Epidermal melanocyte (primary cell): Measurements from ENCODE around the gene CCT6B.
"Not testable (repeated sequence)": the region's sequence is repeated elsewhere in the genome, so short reads cannot be mapped to it uniquely, and the experiment has no call there.

Experiments
- DNase-seq: peaks from one replicate; pipeline ENCODE4 v3.0.0; 2011; ENCODE audit warnings: low spot score; ENCODE audit not compliant: insufficient read length

Gene CCT6B

DNA sequence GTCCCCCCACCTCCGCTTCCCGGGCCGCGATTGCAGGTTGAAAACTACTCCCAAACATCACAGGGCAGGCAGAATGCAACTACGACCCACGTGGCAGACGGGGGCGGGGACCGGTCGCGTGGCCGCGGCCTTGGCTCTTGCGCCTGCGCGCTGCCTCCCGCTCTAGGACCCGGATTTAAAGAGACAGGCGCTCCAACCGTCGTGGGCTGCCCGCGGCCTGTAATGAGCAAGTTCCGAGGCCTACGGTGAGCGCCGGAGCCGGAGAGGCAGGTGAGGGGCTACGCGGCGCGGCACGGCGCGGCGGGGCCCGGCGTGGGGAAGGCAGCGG, 19.1 kb upstream of the CCT6B start, which contains the start of gene LIG3:
TSS of gene LIG3 (plus strand) at position 160 of the 328 bp plus-strand sequence. CDS start 2,494 bp downstream, outside the sequence.
- peak; percentile 91 for DNase-seq

DNA sequence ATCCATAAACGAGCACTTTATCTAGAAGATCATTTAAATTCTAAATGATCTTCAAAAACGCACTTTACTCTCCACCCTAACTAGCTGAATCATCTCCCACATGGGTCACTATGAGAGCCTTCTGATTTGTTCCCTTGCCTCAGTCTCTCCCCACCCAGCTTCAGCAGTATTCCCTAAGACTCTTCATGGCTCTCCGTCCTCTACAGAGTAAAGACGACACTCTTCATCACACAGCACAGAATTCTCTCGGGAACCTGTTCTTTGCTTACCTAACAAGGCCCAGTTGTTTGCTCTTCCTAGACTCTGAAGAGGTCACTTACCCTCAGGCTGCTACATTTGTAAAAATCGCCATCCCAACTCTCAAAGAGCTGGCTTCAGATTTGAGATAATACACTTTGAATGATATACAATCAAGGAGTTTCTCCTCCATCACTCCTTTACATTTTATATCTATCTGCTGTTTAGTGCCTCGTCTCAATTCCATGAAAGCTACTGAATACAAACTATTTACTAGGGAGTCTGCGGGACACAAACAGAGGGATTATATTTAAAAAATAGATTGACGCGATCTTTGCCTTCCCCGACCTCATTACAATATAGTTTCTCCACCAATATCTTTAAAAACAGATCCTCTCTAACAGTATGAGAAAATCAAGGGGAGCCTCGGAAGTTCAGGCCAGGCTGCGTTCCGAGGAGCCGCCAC, 18.5 kb upstream of the CCT6B start:
- no peak for DNase-seq

GRCh38 chr17:34979153-34979552, 17.9 kb upstream of the CCT6B start:
- DNase-seq = no peak

DNA sequence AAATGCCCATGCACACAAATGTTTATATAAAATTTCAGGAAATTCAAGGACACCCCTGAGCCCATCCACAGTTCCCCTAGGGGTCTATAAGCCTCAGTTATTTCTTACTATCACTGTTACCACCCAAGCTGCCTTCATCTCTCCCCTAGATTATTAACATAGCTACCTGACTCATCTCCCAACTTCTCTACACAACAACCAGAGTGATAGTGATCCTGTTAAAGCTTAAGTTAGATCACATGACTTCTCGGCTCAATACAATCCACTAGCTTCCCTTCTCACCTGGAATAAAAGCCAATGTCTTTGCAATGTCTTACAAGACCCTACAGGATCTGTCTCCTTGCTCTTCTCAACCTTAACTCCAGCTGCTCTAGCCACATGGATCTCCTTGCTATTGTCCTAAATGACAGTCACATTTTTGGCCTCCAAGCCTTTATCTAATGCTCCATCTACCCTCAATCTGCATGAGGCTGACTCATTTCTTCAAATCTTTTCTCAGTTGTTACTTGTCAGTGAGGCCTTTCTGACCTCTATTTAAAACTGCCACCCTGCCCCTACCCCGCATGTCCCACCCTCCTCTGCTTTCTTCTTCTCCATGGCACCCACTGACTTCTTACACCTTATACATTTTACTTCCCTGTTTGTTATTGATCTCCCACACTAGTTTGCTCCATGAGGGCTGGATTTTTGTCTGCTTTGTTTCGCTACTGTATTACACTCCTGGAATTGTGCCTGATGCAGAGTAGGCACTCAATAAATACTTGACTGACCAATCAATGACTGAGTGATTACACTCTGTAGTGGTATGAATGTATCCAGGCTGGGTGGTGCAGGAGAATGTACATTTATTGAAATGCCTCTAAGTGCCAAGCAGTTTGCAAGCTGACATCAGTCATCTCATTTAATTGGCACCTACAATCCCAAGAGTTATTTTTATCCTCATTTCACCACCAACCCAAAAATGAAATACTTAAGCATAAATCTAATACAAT, 13.8 kb upstream of the CCT6B start:
- DNase-seq = no peak

- DNase-seq = no peak
Observed at GRCh38 chr17:34974179-34974578, 12.9 kb upstream of the CCT6B start.

DNA sequence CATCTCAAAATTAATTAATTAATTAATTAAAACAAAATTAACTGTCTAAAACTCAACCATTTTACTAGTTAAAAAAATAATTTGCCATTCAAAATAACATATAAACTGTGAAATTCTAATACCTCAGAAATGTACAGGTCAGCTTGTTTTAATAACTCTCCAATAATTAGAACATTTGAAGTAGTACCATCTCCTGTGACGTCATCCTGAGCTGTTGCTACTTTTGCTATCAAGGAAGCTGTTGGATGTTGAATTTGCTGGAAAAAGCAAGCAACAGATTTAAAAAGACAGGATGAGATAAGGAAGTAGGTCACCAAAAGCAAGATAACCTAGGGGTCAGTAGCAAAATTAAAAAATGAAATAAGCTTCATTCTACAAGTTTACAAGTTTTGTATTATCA, 2.8 kb downstream of the CCT6B start:
- DNase-seq = no peak

DNA sequence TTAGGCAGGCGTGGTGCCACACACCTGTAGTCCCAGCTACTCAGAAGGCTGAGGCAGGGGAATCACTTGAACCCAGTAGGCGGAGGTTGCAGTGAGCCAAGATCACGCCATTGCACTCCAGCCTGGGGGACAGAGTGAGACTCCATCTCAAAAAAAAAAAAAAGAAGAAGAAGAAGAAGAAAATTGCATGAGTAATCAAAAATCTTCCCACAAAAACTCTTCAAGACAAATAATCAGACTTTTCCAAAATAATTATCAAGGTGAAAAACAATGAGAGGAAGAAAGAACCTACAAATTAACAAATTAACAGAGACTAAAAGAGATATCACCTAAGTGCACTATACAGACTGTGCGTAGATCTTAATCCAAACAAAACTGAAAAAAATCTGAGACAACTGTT, 10.5 kb downstream of the CCT6B start:
- not testable (repeated sequence) for DNase-seq

DNA sequence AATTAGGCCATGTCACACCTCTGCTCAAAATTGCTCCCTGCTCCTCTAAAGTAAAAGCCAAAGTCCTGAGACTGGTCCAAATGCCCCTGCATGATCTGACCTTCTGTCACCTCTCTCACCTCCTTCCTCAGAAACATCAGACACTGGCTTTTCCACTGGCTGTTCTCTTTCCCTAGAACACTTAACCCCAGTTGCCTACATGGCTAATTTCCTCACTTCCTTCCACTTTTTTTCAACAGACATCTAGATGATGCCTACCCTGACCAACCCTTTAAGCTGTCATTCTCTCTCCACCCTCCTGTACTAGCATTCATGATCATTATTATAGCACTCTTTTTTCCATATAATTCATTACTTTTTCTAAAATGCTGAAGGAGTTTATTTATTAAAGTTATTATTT, 31.0 kb downstream of the CCT6B start:
- DNase-seq = no peak

DNA sequence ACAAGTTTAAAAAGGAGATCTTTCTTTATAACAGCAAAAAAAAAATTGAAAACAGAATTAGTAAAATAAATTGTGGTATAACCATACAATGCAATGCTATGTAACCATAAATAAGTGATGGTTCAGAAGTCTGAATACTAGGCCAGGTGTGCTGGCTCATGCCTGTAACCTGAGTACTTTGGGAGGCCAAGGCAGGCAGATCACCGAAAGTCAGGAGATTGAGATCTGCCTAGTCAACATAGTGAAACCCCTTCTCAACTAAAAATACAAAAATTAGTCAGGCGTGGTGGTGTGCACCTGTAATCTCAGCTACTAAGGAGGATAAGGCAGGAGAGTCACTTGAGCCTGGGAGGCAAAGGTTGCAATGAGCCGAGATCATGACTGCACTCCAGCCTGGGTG, 34.6 kb downstream of the CCT6B start:
- DNase-seq = no peak

- no peak for DNase-seq
Observed at GRCh38 chr17:34920676-34921075, 40.6 kb downstream of the CCT6B start.

GRCh38 chr17:34917381-34917780, 43.9 kb downstream of the CCT6B start:
- DNase-seq = no peak

- no peak for DNase-seq
Observed at GRCh38 chr17:34916120-34916519, 45.1 kb downstream of the CCT6B start.

DNA sequence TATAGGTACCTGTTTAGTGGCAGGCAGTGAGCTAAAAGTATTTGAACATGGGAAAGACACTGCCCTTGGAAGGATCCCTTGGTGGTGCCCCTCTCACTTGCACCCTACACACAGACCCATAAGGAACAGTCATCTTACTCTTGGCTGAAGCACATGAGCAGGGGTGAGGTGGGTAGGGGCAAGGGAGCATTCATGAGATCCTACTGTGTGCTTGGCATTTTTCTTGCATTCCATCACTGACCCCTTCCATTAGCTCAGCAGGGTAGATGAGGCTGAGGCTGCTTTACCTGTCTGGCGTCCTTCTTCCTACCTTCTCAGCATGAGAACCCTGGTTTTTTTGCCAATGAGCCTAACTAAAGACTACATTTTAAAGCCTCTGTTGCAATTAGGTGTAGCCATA, 48.3 kb downstream of the CCT6B start:
- DNase-seq = no peak

DNA sequence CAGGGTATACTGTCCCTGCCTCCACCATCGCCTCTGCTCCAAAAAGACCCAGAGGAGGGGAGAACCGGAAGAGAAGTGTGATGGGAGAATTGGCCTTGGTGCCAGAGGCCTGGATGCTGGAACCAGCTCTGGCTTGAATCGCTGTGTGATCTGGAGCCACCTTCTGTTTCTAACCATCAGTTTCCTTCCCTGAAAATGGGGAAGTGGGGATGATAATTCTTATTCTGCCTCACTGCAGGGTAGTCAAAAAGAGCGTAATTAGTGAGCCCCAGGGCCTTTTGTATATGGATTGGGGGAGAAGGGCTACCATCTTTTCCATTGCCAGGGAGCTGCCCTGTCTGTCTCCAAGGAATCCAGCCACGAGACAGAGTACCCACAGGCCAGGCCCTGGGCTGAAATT, 52.2 kb downstream of the CCT6B start:
- no peak for DNase-seq

GRCh38 chr17:34902831-34903547, 58.3 kb downstream of the CCT6B start:
- no peak for DNase-seq

DNA sequence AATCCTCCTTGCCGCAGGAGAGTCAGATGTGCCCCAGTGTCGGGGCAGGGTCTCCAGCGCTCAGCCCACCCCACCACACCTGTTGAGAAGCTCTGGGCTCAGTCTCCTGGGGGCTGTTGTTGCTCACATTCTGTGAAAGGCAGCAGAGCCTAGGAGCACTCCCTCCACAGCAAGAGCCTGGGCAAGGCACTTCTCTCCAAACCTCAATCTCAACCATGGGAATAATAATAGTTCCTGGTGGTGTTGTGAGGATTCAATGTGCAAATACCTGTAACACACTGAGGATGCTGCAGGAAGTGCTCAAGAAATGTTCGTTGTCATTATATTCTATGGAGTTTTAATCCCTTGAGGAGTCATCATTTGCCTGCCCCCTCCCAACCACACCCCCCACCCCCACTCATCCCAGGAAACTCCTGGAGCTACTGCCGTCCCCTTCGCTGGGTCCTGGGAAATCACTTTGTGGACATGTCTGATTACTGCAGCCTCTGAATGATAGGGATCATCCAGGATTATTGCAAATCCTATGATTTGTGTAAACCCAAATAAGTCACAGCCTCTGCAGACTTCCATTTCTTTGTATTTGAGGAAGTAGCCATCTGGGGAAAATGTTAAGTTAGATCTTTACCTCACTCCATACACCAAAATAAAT, 61.5 kb downstream of the CCT6B start:
- DNase-seq = no peak

DNA sequence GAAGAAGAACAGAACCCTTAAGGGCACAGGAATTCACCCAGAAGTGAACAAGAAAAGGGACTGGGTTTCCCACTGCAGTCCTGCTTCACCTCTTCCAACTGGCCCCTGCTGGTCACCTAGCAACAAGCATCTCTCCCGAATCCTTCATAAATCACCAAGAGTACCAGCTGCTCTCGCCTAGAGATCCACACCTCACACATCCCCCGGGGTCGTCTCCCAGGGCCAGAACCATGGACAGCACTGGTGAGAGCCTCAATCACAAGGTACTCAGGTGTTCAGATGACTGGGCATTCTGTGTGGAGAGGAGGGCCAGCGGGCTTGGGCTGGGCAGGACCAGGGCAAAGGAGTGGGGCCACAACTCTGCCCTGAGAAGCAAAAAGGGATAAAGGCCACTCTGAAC, 65.9 kb downstream of the CCT6B start:
- no peak for DNase-seq

GRCh38 chr17:34894964-34895363, 66.3 kb downstream of the CCT6B start:
- no peak for DNase-seq

DNA sequence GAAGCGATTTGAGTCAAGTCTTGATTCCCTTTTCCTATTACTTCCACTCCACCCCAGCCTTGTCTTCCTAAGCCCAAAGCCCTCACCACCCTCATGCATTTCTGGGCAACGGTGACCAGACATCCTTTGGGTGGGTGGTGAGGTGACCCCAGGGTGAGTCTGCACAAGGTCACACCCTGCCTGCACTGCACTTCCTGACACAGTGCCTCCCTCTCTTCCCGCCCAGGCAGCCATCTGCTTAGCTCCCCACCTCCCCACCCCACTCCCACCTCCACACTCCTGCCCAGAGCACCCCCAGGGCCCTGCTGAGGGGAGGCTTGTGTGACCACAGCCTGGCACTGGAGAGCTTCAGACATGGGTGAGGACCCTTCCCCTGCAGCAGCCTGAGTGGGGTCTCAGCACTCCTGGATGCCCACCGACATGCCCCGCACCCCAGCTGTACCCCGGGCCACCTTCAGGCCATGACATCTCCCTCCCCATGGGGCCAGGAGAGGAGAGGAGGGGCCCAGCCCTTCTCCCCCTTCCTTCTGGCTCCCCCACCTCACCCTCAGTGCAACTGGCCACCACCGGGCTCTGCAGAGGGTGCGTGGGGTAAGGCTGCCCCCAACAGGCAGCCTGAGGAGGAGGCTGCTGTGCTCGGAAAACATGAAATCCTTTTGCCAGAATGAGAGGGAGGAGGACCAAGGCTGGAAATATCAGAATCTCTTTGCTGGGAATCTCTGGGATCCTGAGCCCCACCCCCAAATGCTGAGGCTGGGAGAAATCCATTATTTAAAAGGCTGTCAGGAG, 68.6 kb downstream of the CCT6B start:
- DNase-seq = no peak

GRCh38 chr17:34886831-34887230, 74.4 kb downstream of the CCT6B start:
- DNase-seq = no peak

GRCh38 chr17:34885076-34885475, 76.2 kb downstream of the CCT6B start:
- no peak for DNase-seq
